Activated CD4-positive, alpha-beta T cell treated with anti-CD3 and anti-CD28 coated beads for 36 hours (primary cell): ENCODE measurements around the gene SLC25A21. TPM values are rescaled to one million over a fixed set of nuclear protein-coding genes. Genes with fewer than 3 reads are reported as not detected.

Experiments
- ATAC-seq: fragments of 200-7000 bp; cut with Tn5 transposase; one replicate; pipeline ENCODE4 v1.10.0; 2021; ENCODE audit warnings: mild to moderate bottlenecking, moderate library complexity
- CTCF ChIA-PET: fragments of 350-600 bp; sonication (Branson Sonifier 250); formaldehyde crosslinking; loops from one replicate; lab custom pipeline; 2021; ENCODE audit warnings: antibody characterized with exemption; lab: Charles Lee
- POLR2A ChIA-PET: fragments of 350-600 bp; sonication (Branson Sonifier 250); formaldehyde crosslinking; loops from one replicate; lab custom pipeline; 2021; ENCODE audit warnings: antibody characterized with exemption, inconsistent platforms; lab: Charles Lee
- DNase-seq: peaks from one replicate; pipeline ENCODE4 v3.0.0-alpha.2; 2020
- H3K27ac Mint-ChIP-seq: one replicate; pipeline ENCODE4 v1.8.0; 2021; ENCODE audit warnings: mixed read lengths
- H3K27me3 Mint-ChIP-seq: one replicate; pipeline ENCODE4 v1.8.0; 2021; ENCODE audit warnings: mixed read lengths
- H3K36me3 Mint-ChIP-seq: one replicate; pipeline ENCODE4 v1.8.0; 2021; ENCODE audit warnings: low read depth, mixed read lengths
- H3K4me1 Mint-ChIP-seq: one replicate; pipeline ENCODE4 v1.8.0; 2021; ENCODE audit warnings: mixed read lengths
- H3K4me3 Mint-ChIP-seq: one replicate; pipeline ENCODE4 v1.8.0; 2021; ENCODE audit warnings: mild to moderate bottlenecking, moderate library complexity, mixed read lengths
- H3K9me3 Mint-ChIP-seq: one replicate; pipeline ENCODE4 v1.8.0; 2021; ENCODE audit warnings: low read depth, mixed read lengths
- intact Hi-C, 2 experiments: fragments of 100-400 bp; cut with DNase I in 1 of 2; cut with micrococcal nuclease in 1 of 2; formaldehyde crosslinking; loops; one replicate each; pipeline versions ENCODE4 v1.14.2 to v1.15.1; 2022 to 2024; cut with DNase I, micrococcal nuclease
- total RNA-seq, 2 experiments: library from RNA; stranded (reverse); gene quantifications; one replicate each; pipeline ENCODE4 v1.2.3, GENCODE V29; 2021

The SLC25A21 gene
- total RNA-seq, 2 experiments from 2014 or later: not detected

- Mint-ChIP-seq H3K9me3 (no peaks in the 10 kb centered on the region), H3K27ac (no peak overlapping the region), H3K27me3 (no peaks in the 10 kb centered on the region), H3K4me1 (no peaks in the 10 kb centered on the region), H3K36me3 (no peaks in the 10 kb centered on the region), H3K4me3 (no peak overlapping the region)
- no peak for ATAC-seq
- POLR2A ChIA-PET: no interaction called here
- DNase-seq: no peak
- intact Hi-C loops: no loop called here
- CTCF ChIA-PET: interaction anchor here (1.1 to 1.5 kb wide), 2 partner anchors 11 to 199 kb away, joined by 4 to 6 read pairs; no protein-coding TSS in a partner anchor
These were observed 32.2 kb downstream of the SLC25A21 start for GRCh38 chr14:37140176-37140575.

- H3K4me1 Mint-ChIP-seq: no peaks in the 10 kb centered on the region
- H3K27ac Mint-ChIP-seq: no peak overlapping the region
- ATAC-seq (no peak), DNase-seq (no peak)
- CTCF ChIA-PET: interaction anchor here (1.1 to 1.5 kb wide), 2 partner anchors 12 to 198 kb away, joined by 4 to 6 read pairs; no protein-coding TSS in a partner anchor
- no peaks in the 10 kb centered on the region for H3K27me3 Mint-ChIP-seq
- POLR2A ChIA-PET: no interaction called here
- no peaks in the 10 kb centered on the region for H3K36me3 Mint-ChIP-seq
- intact Hi-C loops: no loop called here
- no peaks in the 10 kb centered on the region for H3K9me3 Mint-ChIP-seq
- no peak overlapping the region for H3K4me3 Mint-ChIP-seq
These were observed 32.7 kb downstream of the SLC25A21 start for GRCh38 chr14:37139710-37140109.

- Mint-ChIP-seq H3K36me3 (no peaks in the 10 kb centered on the region), H3K9me3 (no peaks in the 10 kb centered on the region), H3K4me3 (no peak overlapping the region), H3K27me3 (no peaks in the 10 kb centered on the region), H3K27ac (no peak overlapping the region), H3K4me1 (no peaks in the 10 kb centered on the region)
- POLR2A ChIA-PET: no interaction called here
- CTCF ChIA-PET: interaction anchor here (0.9 to 1.1 kb wide), 2 partner anchors 10 to 13 kb away, joined by 3 read pairs; no protein-coding TSS in a partner anchor
- DNase-seq (no peak), ATAC-seq (no peak)
- intact Hi-C loops: no loop called here
These were observed 33.5 kb downstream of the SLC25A21 start for GRCh38 chr14:37138898-37139297.

- no peaks in the 10 kb centered on the region for H3K36me3 Mint-ChIP-seq
- ChIA-PET CTCF (no interaction called here), POLR2A (no interaction called here)
- DNase-seq (no peak), ATAC-seq (no peak)
- no peaks in the 10 kb centered on the region for H3K27me3 Mint-ChIP-seq
- H3K4me1 Mint-ChIP-seq: no peaks in the 10 kb centered on the region
- no peak overlapping the region for H3K27ac Mint-ChIP-seq
- H3K9me3 Mint-ChIP-seq: no peaks in the 10 kb centered on the region
- H3K4me3 Mint-ChIP-seq: no peak overlapping the region
- intact Hi-C loops: no loop called here
These were observed 39.0 kb downstream of the SLC25A21 start for GRCh38 chr14:37133284-37133913.

GRCh38 chr14:37131205-37131604, 41.2 kb downstream of the SLC25A21 start:
- DNase-seq (no peak), ATAC-seq (no peak)
- intact Hi-C loops: no loop called here
- H3K4me3 Mint-ChIP-seq: no peak overlapping the region
- H3K9me3 Mint-ChIP-seq: no peaks in the 10 kb centered on the region
- H3K36me3 Mint-ChIP-seq: no peaks in the 10 kb centered on the region
- CTCF ChIA-PET: interaction anchor here (0.5 kb wide), 1 partner anchor 1472 kb away, joined by 3 read pairs; no protein-coding TSS in a partner anchor
- no peaks in the 10 kb centered on the region for H3K4me1 Mint-ChIP-seq
- no peaks in the 10 kb centered on the region for H3K27me3 Mint-ChIP-seq
- H3K27ac Mint-ChIP-seq: no peak overlapping the region
- POLR2A ChIA-PET: no interaction called here

- ChIA-PET POLR2A (no interaction called here), CTCF (no interaction called here)
- DNase-seq (no peak), ATAC-seq (no peak)
- H3K4me1 Mint-ChIP-seq: no peaks in the 10 kb centered on the region
- intact Hi-C loops: no loop called here
- no peaks in the 10 kb centered on the region for H3K9me3 Mint-ChIP-seq
- H3K27me3 Mint-ChIP-seq: no peaks in the 10 kb centered on the region
- no peak overlapping the region for H3K27ac Mint-ChIP-seq
- H3K36me3 Mint-ChIP-seq: no peaks in the 10 kb centered on the region
- H3K4me3 Mint-ChIP-seq: no peak overlapping the region
These were observed 43.4 kb downstream of the SLC25A21 start for GRCh38 chr14:37129047-37129446.

- Mint-ChIP-seq H3K9me3 (no peaks in the 10 kb centered on the region), H3K27me3 (no peaks in the 10 kb centered on the region), H3K27ac (no peak overlapping the region), H3K36me3 (no peaks in the 10 kb centered on the region), H3K4me1 (no peaks in the 10 kb centered on the region), H3K4me3 (no peak overlapping the region)
- POLR2A ChIA-PET: no interaction called here
- CTCF ChIA-PET: no interaction called here
- ATAC-seq (no peak), DNase-seq (no peak)
- intact Hi-C loops: no loop called here
These were observed 47.8 kb downstream of the SLC25A21 start for GRCh38 chr14:37124614-37125013.

GRCh38 chr14:37122919-37123639, 49.3 kb downstream of the SLC25A21 start:
- intact Hi-C loops: no loop called here
- no peak for DNase-seq
- ChIA-PET POLR2A (no interaction called here), CTCF (no interaction called here)
- Mint-ChIP-seq H3K36me3 (no peaks in the 10 kb centered on the region), H3K9me3 (no peaks in the 10 kb centered on the region), H3K27me3 (no peaks in the 10 kb centered on the region), H3K4me1 (no peaks in the 10 kb centered on the region), H3K27ac (no peak overlapping the region), H3K4me3 (no peak overlapping the region)
- ATAC-seq: no peak

GRCh38 chr14:37122288-37122687, 50.1 kb downstream of the SLC25A21 start:
- H3K9me3 Mint-ChIP-seq: no peaks in the 10 kb centered on the region
- no peak for DNase-seq
- no peak overlapping the region for H3K4me3 Mint-ChIP-seq
- no peak overlapping the region for H3K27ac Mint-ChIP-seq
- H3K4me1 Mint-ChIP-seq: no peaks in the 10 kb centered on the region
- ChIA-PET POLR2A (no interaction called here), CTCF (no interaction called here)
- no peak for ATAC-seq
- no peaks in the 10 kb centered on the region for H3K27me3 Mint-ChIP-seq
- H3K36me3 Mint-ChIP-seq: no peaks in the 10 kb centered on the region
- intact Hi-C loops: no loop called here

GRCh38 chr14:37118673-37119366, 53.6 kb downstream of the SLC25A21 start:
- no peak overlapping the region for H3K27ac Mint-ChIP-seq
- no peaks in the 10 kb centered on the region for H3K9me3 Mint-ChIP-seq
- POLR2A ChIA-PET: no interaction called here
- H3K27me3 Mint-ChIP-seq: no peaks in the 10 kb centered on the region
- H3K4me1 Mint-ChIP-seq: no peaks in the 10 kb centered on the region
- no peak for DNase-seq
- no peaks in the 10 kb centered on the region for H3K36me3 Mint-ChIP-seq
- intact Hi-C loops: no loop called here
- CTCF ChIA-PET: interaction anchor here (0.9 kb wide), 1 partner anchor 1239 kb away, joined by 3 read pairs; no protein-coding TSS in a partner anchor
- ATAC-seq: no peak
- H3K4me3 Mint-ChIP-seq: no peak overlapping the region

- H3K4me3 Mint-ChIP-seq: no peak overlapping the region
These were observed 55.2 kb downstream of the SLC25A21 start for GRCh38 chr14:37116933-37117849.

More at GRCh38 chr14:37116933-37117849, 55.2 kb downstream of the SLC25A21 start:
- intact Hi-C loops: no loop called here
- no peaks in the 10 kb centered on the region for H3K4me1 Mint-ChIP-seq
- CTCF ChIA-PET: interaction anchor here (0.6 kb wide), 1 partner anchor 743 kb away, joined by 3 read pairs; no protein-coding TSS in a partner anchor
- POLR2A ChIA-PET: no interaction called here
- H3K27me3 Mint-ChIP-seq: no peaks in the 10 kb centered on the region
- DNase-seq (no peak), ATAC-seq (no peak)
- no peak overlapping the region for H3K27ac Mint-ChIP-seq
- H3K9me3 Mint-ChIP-seq: no peaks in the 10 kb centered on the region
- no peaks in the 10 kb centered on the region for H3K36me3 Mint-ChIP-seq
